OCI-LY7 (cell line): Measurements from ENCODE around the gene SBF2. TPM values are rescaled to one million over a fixed set of nuclear protein-coding genes. Genes with fewer than 3 reads are reported as not detected.

ENCODE experiments used
- BruUV-seq: library from RNA; stranded (reverse); fragments of 400-500 nt; replicated peaks from 2 replicates; lab custom pipeline; 2021; lab: Mats Ljungman, UMichigan
- CTCF ChIA-PET: fragments of 300-600 bp; sonication (Branson Sonifier 250); formaldehyde crosslinking; loops from one replicate; lab custom pipeline; 2022; ENCODE audit warnings: antibody characterized with exemption; ENCODE audit not compliant: unreplicated experiment; lab: Charles Lee
- POLR2A ChIA-PET: fragments of 300-600 bp; sonication (Branson Sonifier 250); formaldehyde crosslinking; loops from one replicate; lab custom pipeline; 2022; ENCODE audit warnings: antibody characterized with exemption; lab: Charles Lee
- DNase-seq: peaks from one replicate; pipeline ENCODE4 v3.0.0-alpha.2; 2015; ENCODE audit warnings: low spot score
- H2AFZ ChIP-seq: fragments of 200-600 bp; sonication (generic), shearing (Covaris generic); 2 replicates; pipeline ENCODE4 v1.6.1; 2014; ENCODE audit warnings: mild to moderate bottlenecking, antibody characterized with exemption, low read length, moderate library complexity
- H3K27ac ChIP-seq: fragments of 200-600 bp; sonication (generic); 2 replicates; pipeline ENCODE4 v1.5.1; 2014; ENCODE audit warnings: mixed run types, low read depth, mild to moderate bottlenecking, moderate library complexity, low read length, inconsistent platforms; ENCODE audit not compliant: poor library complexity, severe bottlenecking
- H3K36me3 ChIP-seq: fragments of 200-600 bp; sonication (generic); 2 replicates; pipeline ENCODE4 v1.6.1; 2014; ENCODE audit warnings: mild to moderate bottlenecking, antibody characterized with exemption, low read length, moderate library complexity, mixed read lengths; ENCODE audit not compliant: insufficient read depth
- H3K4me1 ChIP-seq: fragments of 200-600 bp; sonication (generic); 2 replicates; pipeline ENCODE4 v1.5.1; 2014; ENCODE audit warnings: mild to moderate bottlenecking, low read length; ENCODE audit not compliant: insufficient read depth, poor library complexity, severe bottlenecking
- H3K4me2 ChIP-seq: fragments of 200-600 bp; sonication (generic); 2 replicates; pipeline ENCODE4 v1.6.1; 2014; ENCODE audit warnings: mild to moderate bottlenecking, low read length
- H3K4me3 ChIP-seq: fragments of 200-600 bp; sonication (generic); 2 replicates; pipeline ENCODE4 v1.5.1; 2014; ENCODE audit warnings: mild to moderate bottlenecking, low read depth, low read length; ENCODE audit not compliant: poor library complexity, severe bottlenecking
- H3K79me2 ChIP-seq: fragments of 200-600 bp; sonication (generic); 2 replicates; pipeline ENCODE4 v1.6.1; 2016; ENCODE audit warnings: low read depth, mild to moderate bottlenecking, low read length, moderate library complexity, mixed read lengths; ENCODE audit not compliant: insufficient read depth
- H3K9me2 ChIP-seq: fragments of 200-600 bp; sonication (generic); 2 replicates; pipeline ENCODE4 v1.6.1; 2016; ENCODE audit warnings: mild to moderate bottlenecking, low read length, mixed read lengths; ENCODE audit not compliant: insufficient read depth
- H3K9me3 ChIP-seq: fragments of 200-600 bp; sonication (generic); 2 replicates; pipeline ENCODE4 v1.6.1; 2014; ENCODE audit warnings: mild to moderate bottlenecking, mixed run types, low read length, mixed read lengths
- H4K20me1 ChIP-seq: fragments of 200-600 bp; sonication (generic); 2 replicates; pipeline ENCODE4 v1.6.1; 2014; ENCODE audit warnings: mild to moderate bottlenecking, antibody characterized with exemption, low read length, moderate library complexity, mixed read lengths; ENCODE audit not compliant: insufficient read depth
- CTCF ChIP-seq: fragments of 200-600 bp; sonication (generic); conservative IDR thresholded peaks from 2 replicates; pipeline ENCODE4 v1.5.1; 2014; ENCODE audit warnings: mild to moderate bottlenecking, antibody characterized with exemption, low read length, moderate library complexity, mixed read lengths
- EZH2phosphoT487 ChIP-seq: fragments of 200-600 bp; sonication (generic); IDR thresholded peaks from 2 replicates; pipeline ENCODE4 v1.6.1; 2018; ENCODE audit warnings: low read depth, borderline replicate concordance, mild to moderate bottlenecking, mixed run types, antibody characterized with exemption, low read length, moderate library complexity, mixed read lengths
- intact Hi-C: fragments of 100-400 bp; cut with micrococcal nuclease; formaldehyde crosslinking; loops from one replicate; pipeline ENCODE4 v1.10.0; 2022; ENCODE audit not compliant: unreplicated experiment
- small RNA-seq: library from RNA; depleted of rRNA; stranded (forward); fragments of <200 nt; gene quantifications from one replicate; pipeline ENCODE3, GENCODE V24; 2014
- total RNA-seq, 2 experiments: library from RNA; depleted of rRNA in 1 of 2; stranded (reverse); fragments of >200 nt in 1 of 2; shearing (Covaris generic) in 1 of 2; gene quantifications; 2 replicates each; pipeline ENCODE4 v1.2.3, GENCODE V29; 2014 to 2022

Gene SBF2
- total RNA-seq, 2 experiments from 2014 or later, result 12.9 to 14.3 TPM

GRCh38 chr11:9732453-9732852 lies 561.6 kb downstream of the SBF2 start:
- Histone ChIP-seq H3K4me2 (no peak overlapping the region), H3K9me2 (no peaks in the 10 kb centered on the region), H3K27ac (no peak overlapping the region), H3K36me3 (peaks cover 100% of the 10 kb centered on the region), H3K79me2 (peaks cover 60% of the 10 kb centered on the region; the same call in 1 of the 2 replicates), H2AFZ (no peak overlapping the region), H3K9me3 (peaks cover 20% of the 10 kb centered on the region), H3K4me3 (no peak overlapping the region), H4K20me1 (no peaks in the 10 kb centered on the region), H3K4me1 (peaks cover 64% of the 10 kb centered on the region)
- TF ChIP-seq EZH2phosphoT487, result no peak
- no peak for TF ChIP-seq CTCF
- DNase-seq, result no peak
- POLR2A ChIA-PET, result interaction anchor here (0.6 to 2.1 kb wide), 4 partner anchors 15 to 422 kb away, joined by 4 to 8 read pairs (median 8); no protein-coding TSS in a partner anchor
- intact Hi-C loops, result no loop called here
- no TSS peak for BruUV-seq
- CTCF ChIA-PET, result no interaction called here

DNA sequence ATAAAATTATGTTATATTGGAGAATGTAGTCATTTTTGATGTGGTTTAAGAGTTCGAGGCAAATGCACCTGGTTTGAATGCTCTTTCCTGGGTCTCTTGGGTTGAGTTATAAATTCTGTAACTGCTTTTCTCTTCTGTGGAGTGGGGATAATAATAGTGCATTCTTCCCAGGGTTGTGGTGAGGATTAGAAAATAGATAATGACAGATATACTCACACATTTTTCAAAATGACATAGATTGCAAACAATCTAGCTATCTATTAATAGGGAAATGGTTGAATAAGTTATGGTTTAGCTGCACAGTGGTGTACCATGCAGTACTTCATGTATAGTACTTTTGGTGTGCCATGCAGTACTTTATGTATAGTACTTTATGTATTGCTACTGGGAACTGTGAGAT lies 562.8 kb downstream of the SBF2 start:
- H4K20me1 ChIP-seq, result no peaks in the 10 kb centered on the region
- H3K9me3 ChIP-seq, result peaks cover 19% of the 10 kb centered on the region
- POLR2A ChIA-PET, result interaction anchor here (0.9 to 2.1 kb wide), 6 partner anchors 10 to 100 kb away, joined by 3 to 7 read pairs (median 4); no protein-coding TSS in a partner anchor
- DNase-seq, result no peak
- intact Hi-C loops, result no loop called here
- no peak for TF ChIP-seq CTCF
- TF ChIP-seq EZH2phosphoT487, result no peak
- H3K4me3 ChIP-seq, result no peak overlapping the region
- H3K9me2 ChIP-seq, result no peaks in the 10 kb centered on the region
- H3K4me1 ChIP-seq, result peaks cover 63% of the 10 kb centered on the region
- H3K79me2 ChIP-seq, result peaks cover 58% of the 10 kb centered on the region; the same call in 1 of the 2 replicates
- peaks cover 99% of the 10 kb centered on the region for H3K36me3 ChIP-seq
- H2AFZ ChIP-seq, result no peak overlapping the region
- no peak overlapping the region for H3K27ac ChIP-seq
- CTCF ChIA-PET, result no interaction called here
- no peak overlapping the region for H3K4me2 ChIP-seq
- no TSS peak for BruUV-seq

Small RNA genes within 50 kb of the gene (small RNA-seq; reads per million reads assigned to genes)
- gene AC080023.2 (not detected), gene RNU7-28P (not detected)

Other genes starting within 250 kb of the SBF2 start
- gene ADM, start 10.9 kb upstream of the SBF2 start, total RNA-seq (2014; rRNA removed; shearing (Covaris generic)), result 4.9 and 5.9 TPM in 2 replicates
- gene ADM, start 10.9 kb upstream of the SBF2 start, total RNA-seq (2022), result 0.20 and 0.46 TPM in 2 replicates
- 9.4 and 13.5 TPM in 2 replicates for gene AMPD3, start 161.0 kb upstream of the SBF2 start, total RNA-seq (2014; rRNA removed; shearing (Covaris generic))
- 17.0 and 25.6 TPM in 2 replicates for gene AMPD3, start 161.0 kb upstream of the SBF2 start, total RNA-seq (2022)
- gene RNF141, start 247.0 kb upstream of the SBF2 start, total RNA-seq (2014; rRNA removed; shearing (Covaris generic)), result 8.2 and 9.2 TPM in 2 replicates
- gene RNF141, start 247.0 kb upstream of the SBF2 start, total RNA-seq (2022), result 18.5 and 20.1 TPM in 2 replicates